ENCODE measurements around the gene SNAPIN. TPM values are rescaled to one million over a fixed set of nuclear protein-coding genes. Genes with fewer than 3 reads are reported as not detected.

Gene SNAPIN
- total RNA-seq, 1 experiment from 2014 or later = 39.1 TPM

DNA sequence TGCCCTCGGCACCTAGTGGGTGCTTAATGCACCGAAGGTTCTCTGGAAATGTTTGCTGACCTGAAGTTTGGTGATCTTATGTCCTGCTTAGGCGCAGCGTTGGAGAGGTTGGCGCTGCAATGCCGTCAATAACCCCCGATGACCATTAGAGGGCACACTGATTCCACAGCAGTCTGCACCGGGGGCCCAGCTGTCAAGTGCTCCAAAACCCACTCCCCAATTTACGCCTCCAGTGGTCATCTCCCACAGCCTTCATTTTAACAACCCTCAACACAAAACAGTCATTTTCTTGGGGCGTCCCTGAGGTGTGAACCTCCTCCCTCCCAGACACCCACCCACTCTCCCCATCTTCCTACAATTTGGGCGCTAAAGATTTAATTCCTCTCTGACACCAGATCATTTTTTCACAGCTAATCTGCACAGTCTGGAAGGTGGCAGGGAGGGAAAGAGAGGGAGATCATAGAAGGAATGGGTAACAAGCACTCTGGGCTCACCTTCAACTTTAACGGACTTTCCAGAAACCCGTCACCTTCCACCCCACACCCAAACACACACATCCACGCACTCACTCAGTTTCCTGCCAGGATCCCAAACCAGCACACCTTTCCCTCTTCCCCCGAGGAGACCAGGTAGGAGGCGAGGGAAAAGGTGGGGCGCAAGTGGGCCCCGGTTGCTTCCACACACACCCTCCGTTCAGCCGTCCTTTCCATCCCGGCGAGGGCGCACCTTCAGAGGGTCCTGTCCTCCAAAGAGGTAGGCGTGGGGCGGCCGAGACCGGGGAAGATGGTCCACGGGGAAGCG lies 19.4 kb downstream of the SNAPIN start:
- peak overlapping the region; percentile 92 for H2AFZ ChIP-seq (ENCODE audit: low read depth, low read length, poor library complexity, severe bottlenecking)
- H3K79me2 ChIP-seq (ENCODE audit: insufficient read depth, low read length) = no peaks in the 10 kb centered on the region
- H3K9me2 ChIP-seq (ENCODE audit: insufficient read depth) = no peaks in the 10 kb centered on the region
- no peaks in the 10 kb centered on the region for H4K20me1 ChIP-seq (ENCODE audit: insufficient read depth)
- no peaks in the 10 kb centered on the region for H3K27me3 ChIP-seq (ENCODE audit: insufficient read depth, low read length)
- peak; percentile 22 for DNase-seq (ENCODE audit: low read depth, low spot score)
- no peak overlapping the region for H3K4me3 ChIP-seq (replicated peaks in 1 of 2; ENCODE audit: low read depth in 1 of 2, low read length in 2 of 2)
- H3K27ac ChIP-seq (ENCODE audit: low read depth, low read length) = no peak overlapping the region
- ChIA-PET RAD21 (ENCODE audit: low non-redundant PET in 1 of 2, low total read pairs in 2 of 2, uncharacterized antibody in 2 of 2, unreplicated experiment in 2 of 2) (no interaction called here), POLR2A (no interaction called here), CTCF (no interaction called here)
- TF ChIP-seq, protein P1, sequence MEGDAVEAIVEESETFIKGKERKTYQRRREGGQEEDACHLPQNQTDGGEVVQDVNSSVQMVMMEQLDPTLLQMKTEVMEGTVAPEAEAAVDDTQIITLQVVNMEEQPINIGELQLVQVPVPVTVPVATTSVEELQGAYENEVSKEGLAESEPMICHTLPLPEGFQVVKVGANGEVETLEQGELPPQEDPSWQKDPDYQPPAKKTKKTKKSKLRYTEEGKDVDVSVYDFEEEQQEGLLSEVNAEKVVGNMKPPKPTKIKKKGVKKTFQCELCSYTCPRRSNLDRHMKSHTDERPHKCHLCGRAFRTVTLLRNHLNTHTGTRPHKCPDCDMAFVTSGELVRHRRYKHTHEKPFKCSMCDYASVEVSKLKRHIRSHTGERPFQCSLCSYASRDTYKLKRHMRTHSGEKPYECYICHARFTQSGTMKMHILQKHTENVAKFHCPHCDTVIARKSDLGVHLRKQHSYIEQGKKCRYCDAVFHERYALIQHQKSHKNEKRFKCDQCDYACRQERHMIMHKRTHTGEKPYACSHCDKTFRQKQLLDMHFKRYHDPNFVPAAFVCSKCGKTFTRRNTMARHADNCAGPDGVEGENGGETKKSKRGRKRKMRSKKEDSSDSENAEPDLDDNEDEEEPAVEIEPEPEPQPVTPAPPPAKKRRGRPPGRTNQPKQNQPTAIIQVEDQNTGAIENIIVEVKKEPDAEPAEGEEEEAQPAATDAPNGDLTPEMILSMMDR (IDR thresholded peaks at IDR 0.05 in 2 of 3, conservative IDR thresholded peaks at IDR 0.05 in 1 of 3; ENCODE audit: borderline replicate concordance in 1 of 3, insufficient read depth in 1 of 3, low read depth in 2 of 3, low read length in 2 of 3) = peak; percentile 89 to 98 (median 93)
- peak; percentile 96 for TF ChIP-seq RAD21 (IDR thresholded peaks at IDR 0.05; ENCODE audit: low read depth)
- TF ChIP-seq ELF1 (IDR thresholded peaks at IDR 0.05; ENCODE audit: borderline replicate concordance, low read depth) = no peak
- TF ChIP-seq, protein P2, sequence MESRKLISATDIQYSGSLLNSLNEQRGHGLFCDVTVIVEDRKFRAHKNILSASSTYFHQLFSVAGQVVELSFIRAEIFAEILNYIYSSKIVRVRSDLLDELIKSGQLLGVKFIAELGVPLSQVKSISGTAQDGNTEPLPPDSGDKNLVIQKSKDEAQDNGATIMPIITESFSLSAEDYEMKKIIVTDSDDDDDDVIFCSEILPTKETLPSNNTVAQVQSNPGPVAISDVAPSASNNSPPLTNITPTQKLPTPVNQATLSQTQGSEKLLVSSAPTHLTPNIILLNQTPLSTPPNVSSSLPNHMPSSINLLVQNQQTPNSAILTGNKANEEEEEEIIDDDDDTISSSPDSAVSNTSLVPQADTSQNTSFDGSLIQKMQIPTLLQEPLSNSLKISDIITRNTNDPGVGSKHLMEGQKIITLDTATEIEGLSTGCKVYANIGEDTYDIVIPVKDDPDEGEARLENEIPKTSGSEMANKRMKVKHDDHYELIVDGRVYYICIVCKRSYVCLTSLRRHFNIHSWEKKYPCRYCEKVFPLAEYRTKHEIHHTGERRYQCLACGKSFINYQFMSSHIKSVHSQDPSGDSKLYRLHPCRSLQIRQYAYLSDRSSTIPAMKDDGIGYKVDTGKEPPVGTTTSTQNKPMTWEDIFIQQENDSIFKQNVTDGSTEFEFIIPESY (IDR thresholded peaks at IDR 0.05; ENCODE audit: extremely low read depth, insufficient replicate concordance, low read length) = peak; percentile 22
- no peak for TF ChIP-seq POLR2A (IDR thresholded peaks at IDR 0.05; ENCODE audit: borderline replicate concordance, extremely low read depth, insufficient read depth, insufficient read length)
- no peak for TF ChIP-seq FOSL1 (IDR thresholded peaks at IDR 0.05; ENCODE audit: low read depth)
- no peak for TF ChIP-seq EZH2phosphoT487 (IDR thresholded peaks at IDR 0.05; ENCODE audit: borderline replicate concordance)
- no peak for TF ChIP-seq ZNF274 (IDR thresholded peaks at IDR 0.05; ENCODE audit: low read depth, low read length)
- TF ChIP-seq ZFX (IDR thresholded peaks at IDR 0.05) = no peak
- TF ChIP-seq SRF (IDR thresholded peaks at IDR 0.05; ENCODE audit: low read depth) = no peak
- peak; percentile 86 for ATAC-seq
- H3K9me3 ChIP-seq (ENCODE audit: control insufficient read depth in 1 of 2, insufficient read depth in 1 of 2, low read depth in 1 of 2, low read length in 2 of 2) = no peaks in the 10 kb centered on the region
- BruUV-seq (replicated peaks) = no TSS peak
- peak overlapping the region; percentile 46 for H3K4me2 ChIP-seq (ENCODE audit: low read length)
- no peak overlapping the region for H3K9ac ChIP-seq (ENCODE audit: low read length)
- intact Hi-C loops (cut with micrococcal nuclease) = loop anchor here (1.0 to 10.0 kb wide), 3 partner anchors 71 to 308 kb away; partner anchors contain the start of genes RAB13 and SLC27A3
- no peaks in the 10 kb centered on the region for H3K36me3 ChIP-seq (ENCODE audit: control insufficient read depth in 1 of 2, insufficient read depth in 2 of 2, low read length in 2 of 2)
- peaks cover 0 to 4% of the 10 kb centered on the region in 2 experiments; a peak in 2 of 4 replicates for H3K4me1 ChIP-seq (ENCODE audit: control insufficient read depth in 1 of 2, insufficient read depth in 2 of 2, low read length in 2 of 2)
